Glomerular endothelial cell (primary cell): ENCODE data around the gene HRH1. TPM values are rescaled to one million over a fixed set of nuclear protein-coding genes. Genes with fewer than 3 reads are reported as not detected.
"Not testable (repeated sequence)": the region's sequence is repeated elsewhere in the genome, so short reads cannot be mapped to it uniquely, and the experiment has no call there.

Experiments used
- DNase-seq: peaks from one replicate; pipeline ENCODE4 v3.0.0-alpha.2; 2011; ENCODE audit warnings: low read depth, low spot score; ENCODE audit errors: extremely low read depth
- total RNA-seq: library from RNA; depleted of rRNA; stranded (reverse); fragments of >200 nt; gene quantifications from 2 replicates; pipeline ENCODE4 v1.2.3, GENCODE V29; 2015

Gene HRH1
- total RNA-seq, 1 donor from 2014 or later: 23.5 TPM

- peak; percentile 87 for DNase-seq
Observed at GRCh38 chr3:11201251-11202019, 47.1 kb downstream of the HRH1 start.

- DNase-seq: no peak
Observed at GRCh38 chr3:11203961-11204360, 49.7 kb downstream of the HRH1 start.

GRCh38 chr3:11204697-11205348, 50.5 kb downstream of the HRH1 start:
- DNase-seq: no peak

GRCh38 chr3:11205881-11206280, 51.6 kb downstream of the HRH1 start:
- not testable (repeated sequence) for DNase-seq

- DNase-seq: no peak
Observed at GRCh38 chr3:11206316-11206715, 52.0 kb downstream of the HRH1 start.

GRCh38 chr3:11206953-11207352, 52.7 kb downstream of the HRH1 start:
- no peak for DNase-seq

GRCh38 chr3:11211531-11212298, 57.4 kb downstream of the HRH1 start:
- DNase-seq: no peak

GRCh38 chr3:11212299-11212608, 58.0 kb downstream of the HRH1 start:
- no peak for DNase-seq

GRCh38 chr3:11212784-11213183, 58.5 kb downstream of the HRH1 start:
- DNase-seq: no peak

GRCh38 chr3:11213810-11214450, 59.6 kb downstream of the HRH1 start:
- DNase-seq: no peak

GRCh38 chr3:11214451-11214978, 60.2 kb downstream of the HRH1 start:
- DNase-seq: no peak

- not testable (repeated sequence) for DNase-seq
Observed at GRCh38 chr3:11217370-11217769, 63.1 kb downstream of the HRH1 start.

- DNase-seq: no peak
Observed at GRCh38 chr3:11220230-11220629, 65.9 kb downstream of the HRH1 start.

- no peak for DNase-seq
Observed at GRCh38 chr3:11221818-11222415, 67.6 kb downstream of the HRH1 start.

- no peak for DNase-seq
Observed at GRCh38 chr3:11224010-11224409, 69.7 kb downstream of the HRH1 start.

- no peak for DNase-seq
Observed at GRCh38 chr3:11224870-11225229, 70.6 kb downstream of the HRH1 start.

GRCh38 chr3:11226042-11226370, 71.7 kb downstream of the HRH1 start:
- DNase-seq: no peak

- no peak for DNase-seq
Observed at GRCh38 chr3:11228041-11228440, 73.7 kb downstream of the HRH1 start.

- DNase-seq: no peak
Observed at GRCh38 chr3:11230125-11230524, 75.8 kb downstream of the HRH1 start.

- no peak for DNase-seq
Observed at GRCh38 chr3:11230832-11231231, 76.5 kb downstream of the HRH1 start.

- DNase-seq: no peak
Observed at GRCh38 chr3:11235385-11235784, 81.1 kb downstream of the HRH1 start.
